GM15510 (cell line): ENCODE results near the gene TENM3.

Experiments
- POLR2A ChIP-seq: IDR thresholded peaks from 3 replicates; pipeline ENCODE4 v1.6.1; 2011; ENCODE audit warnings: borderline replicate concordance; ENCODE audit not compliant: insufficient read length; ENCODE audit errors: extremely low read depth

TENM3 gene

GRCh38 chr4:182662551-182662950 is 419.3 kb downstream of the TENM3 start:
- TF ChIP-seq POLR2A: no peak

GRCh38 chr4:182671231-182671630 is 428.0 kb downstream of the TENM3 start:
- TF ChIP-seq POLR2A: no peak

- TF ChIP-seq POLR2A: no peak
These were observed 428.5 kb downstream of the TENM3 start for GRCh38 chr4:182671749-182672148.

GRCh38 chr4:182678590-182678989 is 435.4 kb downstream of the TENM3 start:
- no peak for TF ChIP-seq POLR2A

DNA sequence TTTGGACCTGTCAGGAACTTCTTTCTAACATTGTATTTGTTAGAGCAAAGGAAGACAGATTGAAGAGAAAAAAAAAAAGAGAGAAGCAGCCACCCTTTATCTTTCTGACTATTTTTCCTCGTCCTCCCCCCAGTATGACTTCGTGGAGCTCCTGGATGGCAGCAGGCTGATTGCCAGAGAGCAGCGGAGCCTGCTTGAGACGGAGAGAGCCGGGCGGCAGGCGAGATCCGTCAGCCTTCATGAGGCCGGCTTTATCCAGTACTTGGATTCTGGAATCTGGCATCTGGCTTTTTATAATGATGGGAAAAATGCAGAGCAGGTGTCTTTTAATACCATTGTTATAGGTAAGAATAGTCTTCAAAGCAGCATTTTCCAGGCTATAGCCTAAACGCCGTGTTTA is 436.3 kb downstream of the TENM3 start:
- no peak for TF ChIP-seq POLR2A

DNA sequence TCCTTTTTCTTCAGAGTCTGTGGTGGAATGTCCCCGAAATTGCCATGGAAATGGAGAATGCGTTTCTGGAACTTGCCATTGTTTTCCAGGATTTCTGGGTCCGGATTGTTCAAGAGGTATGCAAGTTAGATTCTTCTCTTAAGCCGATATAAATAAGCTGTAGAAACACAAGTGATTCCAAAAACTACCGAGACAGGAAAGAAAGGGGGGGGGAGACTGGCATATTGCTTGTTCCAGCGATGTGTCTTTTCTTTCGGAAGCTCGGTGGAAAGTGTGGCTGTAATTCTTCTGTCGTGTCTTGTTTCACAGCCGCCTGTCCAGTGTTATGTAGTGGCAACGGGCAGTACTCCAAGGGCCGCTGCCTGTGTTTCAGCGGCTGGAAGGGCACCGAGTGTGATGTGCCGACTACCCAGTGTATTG is 437.0 kb downstream of the TENM3 start:
- no peak for TF ChIP-seq POLR2A

- TF ChIP-seq POLR2A: no peak
These were observed 440.5 kb downstream of the TENM3 start for GRCh38 chr4:182683661-182684060.

DNA sequence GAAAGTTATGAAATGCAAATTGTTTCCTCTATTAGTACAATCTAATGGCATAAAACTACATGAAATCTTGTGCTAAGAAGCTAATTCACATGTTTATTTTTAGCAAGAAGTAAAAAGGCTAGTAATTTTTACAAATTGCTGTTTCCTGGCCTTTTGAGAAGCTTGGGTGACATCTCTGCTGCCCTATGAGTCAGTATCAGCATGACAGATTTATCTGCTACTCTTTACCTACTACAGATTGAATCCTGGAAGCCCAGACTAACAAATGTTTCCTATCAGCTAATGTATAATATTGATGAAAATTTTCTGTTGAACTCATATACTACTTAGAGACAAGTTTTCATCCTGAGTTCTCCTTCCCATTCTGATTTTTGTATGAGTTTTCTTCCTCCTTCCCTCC is 441.6 kb downstream of the TENM3 start:
- TF ChIP-seq POLR2A: no peak

GRCh38 chr4:182688081-182688480 is 444.9 kb downstream of the TENM3 start:
- TF ChIP-seq POLR2A: no peak

DNA sequence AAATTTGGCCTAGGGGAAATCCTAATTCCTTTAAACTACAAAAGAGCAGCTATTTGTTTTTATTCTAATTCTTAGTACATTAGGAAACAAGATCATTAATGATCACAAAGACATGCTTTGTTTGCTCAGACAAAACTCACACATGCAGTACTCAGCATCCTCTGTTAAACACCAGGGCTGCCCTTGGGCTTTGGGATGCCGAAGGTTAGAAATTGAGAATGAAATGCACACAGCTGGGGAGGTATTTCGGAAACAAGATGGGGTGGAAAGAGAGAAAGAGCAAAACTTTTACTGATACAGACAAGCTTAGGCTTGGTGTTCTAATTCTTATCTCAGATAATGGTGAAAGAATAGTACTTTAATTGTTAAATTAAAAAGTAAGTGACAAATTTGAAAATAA is 451.3 kb downstream of the TENM3 start:
- TF ChIP-seq POLR2A: no peak

- TF ChIP-seq POLR2A: no peak
These were observed 451.8 kb downstream of the TENM3 start for GRCh38 chr4:182695009-182695408.

DNA sequence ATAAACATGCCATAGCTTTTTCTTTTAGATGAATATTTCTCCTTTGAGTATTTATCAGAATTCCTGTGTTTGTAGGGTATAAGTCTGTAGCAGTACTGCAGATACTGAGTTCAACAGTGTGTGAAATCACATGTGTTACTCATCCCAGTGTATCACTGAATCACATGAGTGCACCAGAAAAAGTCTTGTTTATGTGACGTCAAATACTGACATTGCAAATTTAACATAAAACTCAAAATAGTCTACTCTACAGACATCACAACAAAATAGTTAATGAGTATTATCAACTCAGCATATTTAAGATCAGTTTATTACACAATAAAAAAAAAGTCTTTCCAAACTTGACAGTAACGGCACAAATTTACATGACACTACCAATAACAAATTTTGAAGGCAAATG is 452.6 kb downstream of the TENM3 start:
- TF ChIP-seq POLR2A: no peak

GRCh38 chr4:182697094-182697493 is 453.9 kb downstream of the TENM3 start:
- TF ChIP-seq POLR2A: no peak

DNA sequence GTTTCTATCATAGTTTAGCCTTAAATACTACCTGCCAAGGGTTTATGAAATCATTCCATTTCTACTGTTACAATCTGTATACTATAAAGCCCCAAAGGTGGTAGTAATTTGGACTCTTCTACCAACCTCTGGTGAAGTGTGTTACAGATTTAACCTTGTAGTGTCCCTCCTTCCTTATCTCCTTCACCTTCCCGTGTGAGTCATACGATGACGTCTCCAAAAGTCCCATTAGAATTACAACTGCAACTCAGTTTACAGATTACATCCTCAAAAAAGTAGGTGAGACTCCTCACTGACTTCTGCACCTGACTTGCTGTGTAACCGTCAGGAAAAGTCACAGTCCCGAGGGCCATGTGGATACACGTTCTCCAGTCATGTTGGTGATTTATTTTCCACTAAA is 455.0 kb downstream of the TENM3 start:
- TF ChIP-seq POLR2A: no peak

- no peak for TF ChIP-seq POLR2A
These were observed 456.0 kb downstream of the TENM3 start for GRCh38 chr4:182699201-182699600.

GRCh38 chr4:182699795-182700194 is 456.6 kb downstream of the TENM3 start:
- no peak for TF ChIP-seq POLR2A

GRCh38 chr4:182700362-182701160 is 457.4 kb downstream of the TENM3 start:
- TF ChIP-seq POLR2A: no peak

GRCh38 chr4:182704077-182704476 is 460.9 kb downstream of the TENM3 start:
- no peak for TF ChIP-seq POLR2A

- no peak for TF ChIP-seq POLR2A
These were observed 461.7 kb downstream of the TENM3 start for GRCh38 chr4:182704948-182705347.
